Lower leg skin (tissue), 3 donors: ENCODE measurements around the gene HIRIP3.

Experiments
- POLR2A ChIP-seq, 2 donors: fragments of 450-650 bp; IDR thresholded peaks; one replicate each; pipeline ENCODE4 v1.6.1; 2016 to 2017; ENCODE audit warnings: antibody characterized with exemption in 2 of 2, mild to moderate bottlenecking in 1 of 2, moderate library complexity in 1 of 2
- TF ChIP-seq, protein P1 (sequence below), 3 donors: fragments of 450-650 bp; IDR thresholded peaks; one replicate each; pipeline ENCODE4 v1.5.1; 2016; ENCODE audit warnings: antibody characterized with exemption in 3 of 3, mild to moderate bottlenecking in 3 of 3, moderate library complexity in 2 of 3

- TF ChIP-seq, protein P1, sequence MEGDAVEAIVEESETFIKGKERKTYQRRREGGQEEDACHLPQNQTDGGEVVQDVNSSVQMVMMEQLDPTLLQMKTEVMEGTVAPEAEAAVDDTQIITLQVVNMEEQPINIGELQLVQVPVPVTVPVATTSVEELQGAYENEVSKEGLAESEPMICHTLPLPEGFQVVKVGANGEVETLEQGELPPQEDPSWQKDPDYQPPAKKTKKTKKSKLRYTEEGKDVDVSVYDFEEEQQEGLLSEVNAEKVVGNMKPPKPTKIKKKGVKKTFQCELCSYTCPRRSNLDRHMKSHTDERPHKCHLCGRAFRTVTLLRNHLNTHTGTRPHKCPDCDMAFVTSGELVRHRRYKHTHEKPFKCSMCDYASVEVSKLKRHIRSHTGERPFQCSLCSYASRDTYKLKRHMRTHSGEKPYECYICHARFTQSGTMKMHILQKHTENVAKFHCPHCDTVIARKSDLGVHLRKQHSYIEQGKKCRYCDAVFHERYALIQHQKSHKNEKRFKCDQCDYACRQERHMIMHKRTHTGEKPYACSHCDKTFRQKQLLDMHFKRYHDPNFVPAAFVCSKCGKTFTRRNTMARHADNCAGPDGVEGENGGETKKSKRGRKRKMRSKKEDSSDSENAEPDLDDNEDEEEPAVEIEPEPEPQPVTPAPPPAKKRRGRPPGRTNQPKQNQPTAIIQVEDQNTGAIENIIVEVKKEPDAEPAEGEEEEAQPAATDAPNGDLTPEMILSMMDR (IDR thresholded peaks at IDR 0.05) = no peak
- no peak for TF ChIP-seq POLR2A (IDR thresholded peaks at IDR 0.05)
These were observed 20.3 kb downstream of the HIRIP3 start for GRCh38 chr16:29975134-29975538.
